Ectodermal cell (in vitro differentiated cells): ENCODE data around the gene DMBX1.

Experiments used
- H3K27ac ChIP-seq: 2 replicates; pipeline ENCODE4 v1.7.0; 2013; ENCODE audit warnings: mild to moderate bottlenecking, low read depth, low read length; ENCODE audit not compliant: insufficient read depth, poor library complexity, severe bottlenecking
- H3K27me3 ChIP-seq: 2 replicates; pipeline ENCODE4 v1.7.0; 2013; ENCODE audit warnings: mild to moderate bottlenecking, low read length; ENCODE audit not compliant: insufficient read depth, control insufficient read depth, poor library complexity, severe bottlenecking
- H3K36me3 ChIP-seq: one replicate; pipeline ENCODE4 v1.7.0; 2013; ENCODE audit warnings: low read length; ENCODE audit not compliant: control insufficient read depth, insufficient read depth
- H3K4me1 ChIP-seq: one replicate; pipeline ENCODE4 v1.7.0; 2013; ENCODE audit warnings: low read length; ENCODE audit not compliant: control insufficient read depth, insufficient read depth
- H3K4me3 ChIP-seq: 2 replicates; pipeline ENCODE4 v1.7.0; 2013; ENCODE audit warnings: low read depth, low read length, control low read depth; ENCODE audit not compliant: insufficient read depth
- H3K9me3 ChIP-seq: 2 replicates; pipeline ENCODE4 v1.7.0; 2013; ENCODE audit warnings: mild to moderate bottlenecking, low read length, moderate library complexity; ENCODE audit not compliant: control insufficient read depth
- WGBS, 2 experiments: methylation state at CpG; one replicate each; pipeline ENCODE4 v1.1.7; 2013; ENCODE audit warnings: missing lambda C conversion rate in 2 of 2; 5-methylcytosine and 5-hydroxymethylcytosine counted together

Gene DMBX1

DNA sequence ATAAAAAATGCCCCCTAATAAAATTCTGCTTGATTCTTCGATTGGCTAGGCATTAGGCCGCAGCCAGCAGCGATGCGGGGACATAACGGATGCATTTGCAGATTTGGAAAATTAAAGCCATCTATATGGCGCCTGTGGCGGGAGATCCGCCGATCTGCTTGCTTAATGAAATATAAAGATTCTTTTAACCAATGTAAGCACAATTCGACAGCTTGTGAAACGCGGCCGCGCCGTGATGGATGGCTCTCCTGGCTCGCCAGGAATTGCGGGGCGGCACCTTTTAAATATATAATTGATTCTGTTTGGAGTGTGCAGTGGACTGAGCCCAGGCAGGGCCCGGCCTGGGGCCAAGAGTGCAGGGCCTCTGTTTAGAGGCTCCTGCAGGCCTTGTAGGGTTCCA, 8.0 kb downstream of the DMBX1 start:
- WGBS, 2 experiments: 96% methylated on average over 19 of the region's 19 CpGs
- Histone ChIP-seq H3K4me3 (no peak overlapping the region), H3K27me3 (peaks cover 42% of the 10 kb centered on the region), H3K36me3 (no peaks in the 10 kb centered on the region), H3K27ac (no peak overlapping the region), H3K9me3 (no peaks in the 10 kb centered on the region), H3K4me1 (peaks cover 12% of the 10 kb centered on the region)

DNA sequence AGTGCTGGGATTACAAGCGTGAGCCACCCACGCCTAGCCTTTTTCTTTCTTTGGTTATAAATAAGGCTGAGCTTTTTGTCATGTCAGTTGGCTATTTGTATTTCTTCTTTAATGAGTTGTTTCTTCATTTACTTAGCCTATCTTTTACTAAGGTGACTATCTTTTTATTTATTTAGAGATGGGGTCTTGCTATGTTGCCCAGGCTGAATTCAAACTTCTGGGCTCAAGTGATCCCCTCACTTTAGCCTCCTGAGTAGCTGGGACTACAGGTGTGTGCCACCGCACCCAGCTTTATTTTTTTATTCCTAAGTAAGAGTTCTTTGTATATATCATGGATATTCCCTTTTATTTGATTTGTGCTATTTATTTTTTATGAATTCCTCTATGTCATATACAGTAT, 11.9 kb downstream of the DMBX1 start:
- Histone ChIP-seq H3K4me1 (peaks cover 3% of the 10 kb centered on the region), H3K36me3 (no peaks in the 10 kb centered on the region), H3K27ac (no peak overlapping the region), H3K4me3 (no peak overlapping the region), H3K27me3 (peaks cover 4% of the 10 kb centered on the region), H3K9me3 (no peaks in the 10 kb centered on the region)
- WGBS, 2 experiments: 89 to 96% methylated on average over 2 to 3 of the region's 3 CpGs

DNA sequence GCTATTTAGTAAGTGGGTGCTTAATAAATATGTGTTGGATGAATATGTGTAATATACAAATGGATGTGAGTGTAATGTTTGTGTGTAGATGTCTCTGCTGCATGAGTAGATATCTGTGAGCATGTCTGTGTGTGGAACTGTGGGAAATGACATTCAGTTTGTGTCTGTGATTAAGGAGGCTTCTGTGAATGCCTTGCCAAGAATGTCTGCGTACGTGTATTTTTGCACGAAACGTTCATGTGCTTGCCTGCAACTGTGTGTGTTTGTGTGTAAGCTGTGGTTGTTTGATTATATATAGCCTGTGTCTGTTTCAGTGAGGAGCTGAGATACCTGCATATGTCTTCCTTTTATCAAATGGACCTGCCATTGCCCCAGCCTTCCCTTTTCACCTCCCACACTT, 13.8 kb downstream of the DMBX1 start:
- 93 to 94% methylated on average over 4 of the region's 4 CpGs for WGBS, 2 experiments
- Histone ChIP-seq H3K4me1 (peaks cover 3% of the 10 kb centered on the region), H3K27ac (no peak overlapping the region), H3K4me3 (no peak overlapping the region), H3K36me3 (no peaks in the 10 kb centered on the region), H3K9me3 (no peaks in the 10 kb centered on the region), H3K27me3 (peaks cover 4% of the 10 kb centered on the region)

DNA sequence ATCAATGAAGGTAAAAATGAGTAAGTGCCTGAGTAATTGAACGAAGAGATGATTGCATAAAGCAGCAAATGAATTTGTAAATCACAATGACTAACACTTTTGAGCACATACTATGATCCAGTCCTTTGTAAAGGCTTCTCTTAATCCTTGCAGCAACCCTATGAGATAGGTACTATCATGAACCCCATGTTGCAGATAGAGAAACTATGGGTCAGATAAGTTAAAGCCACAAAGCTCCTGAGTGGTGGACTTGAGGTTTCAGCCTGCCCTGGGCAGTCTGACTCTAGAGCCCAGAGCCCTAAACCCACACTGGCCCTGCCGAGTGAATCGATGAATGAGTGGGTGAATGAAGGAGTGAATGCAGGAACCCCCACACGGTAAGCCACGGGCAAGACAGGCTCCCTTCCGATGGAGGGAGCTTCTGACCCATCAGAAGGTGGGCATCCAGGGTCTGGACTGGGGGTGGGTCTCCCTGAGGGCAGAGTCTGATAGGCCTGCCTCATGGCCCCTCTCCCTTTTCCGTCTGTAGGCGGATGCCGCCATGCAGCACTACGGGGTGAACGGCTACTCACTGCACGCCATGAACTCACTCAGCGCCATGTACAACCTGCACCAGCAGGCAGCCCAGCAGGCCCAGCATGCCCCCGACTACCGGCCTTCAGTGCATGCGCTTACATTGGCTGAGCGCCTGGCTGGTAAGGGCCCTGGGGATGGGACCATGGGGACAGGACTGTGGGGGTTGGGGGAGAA, 17.0 kb downstream of the DMBX1 start:
- 89 to 90% methylated on average over 17 of the region's 17 CpGs for WGBS, 2 experiments
- no peaks in the 10 kb centered on the region for H3K9me3 ChIP-seq
- no peaks in the 10 kb centered on the region for H3K4me1 ChIP-seq
- no peaks in the 10 kb centered on the region for H3K27me3 ChIP-seq
- no peak overlapping the region for H3K27ac ChIP-seq
- H3K4me3 ChIP-seq: no peak overlapping the region
- no peaks in the 10 kb centered on the region for H3K36me3 ChIP-seq

DNA sequence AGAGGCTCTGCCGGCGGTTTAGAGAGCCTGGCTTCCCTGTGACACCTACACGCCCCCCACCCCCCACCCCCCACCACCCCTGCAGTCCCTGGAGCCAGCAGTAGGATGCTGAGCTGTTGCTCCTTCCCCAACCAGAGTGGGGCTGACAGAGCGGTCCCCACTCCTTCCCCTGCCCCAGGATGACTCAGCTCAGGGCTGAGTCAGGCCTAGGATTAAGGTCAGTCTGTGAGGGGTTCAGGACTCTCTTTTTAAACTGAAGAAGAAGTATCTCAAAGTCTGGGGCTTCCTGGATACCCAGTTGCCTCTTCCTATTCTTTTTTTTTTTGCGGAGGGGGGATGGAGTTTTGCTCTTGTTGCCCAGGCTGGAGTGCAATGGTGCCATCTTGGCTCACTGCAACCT, 19.1 kb downstream of the DMBX1 start:
- Histone ChIP-seq H3K36me3 (no peaks in the 10 kb centered on the region), H3K4me3 (no peak overlapping the region), H3K27me3 (no peaks in the 10 kb centered on the region), H3K4me1 (no peaks in the 10 kb centered on the region), H3K9me3 (no peaks in the 10 kb centered on the region), H3K27ac (no peak overlapping the region)
- 70% methylated on average over 5 of the region's 5 CpGs for WGBS, 2 experiments

DNA sequence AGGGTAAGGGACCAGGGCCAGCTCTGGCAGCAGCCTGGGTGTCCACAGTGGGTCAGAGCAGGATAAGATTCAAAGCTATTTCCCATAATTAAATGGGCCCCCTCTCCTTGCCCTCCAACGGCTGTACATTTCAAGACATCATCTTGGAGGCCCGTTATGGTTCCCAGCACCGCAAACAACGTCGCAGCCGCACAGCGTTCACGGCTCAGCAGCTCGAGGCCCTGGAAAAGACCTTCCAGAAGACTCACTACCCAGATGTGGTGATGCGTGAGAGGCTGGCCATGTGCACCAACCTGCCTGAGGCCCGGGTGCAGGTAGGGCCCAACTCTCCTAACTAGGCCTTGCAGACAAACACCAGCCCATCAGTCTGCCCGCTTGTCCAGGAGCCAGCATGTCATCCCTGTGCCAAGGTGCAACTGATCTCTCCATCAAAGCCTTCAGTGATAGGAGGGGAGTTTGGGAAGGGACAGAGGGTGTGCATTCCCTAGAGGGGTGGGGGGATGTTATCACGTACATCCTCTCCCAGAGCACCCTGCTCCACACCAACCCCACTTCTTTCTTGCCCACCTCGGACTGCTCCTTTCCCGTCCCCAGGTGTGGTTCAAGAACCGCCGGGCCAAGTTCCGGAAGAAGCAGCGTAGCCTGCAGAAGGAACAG, 20.8 kb downstream of the DMBX1 start:
- H3K9me3 ChIP-seq: no peaks in the 10 kb centered on the region
- no peaks in the 10 kb centered on the region for H3K36me3 ChIP-seq
- H3K4me1 ChIP-seq: no peaks in the 10 kb centered on the region
- H3K4me3 ChIP-seq: no peak overlapping the region
- peaks cover 1% of the 10 kb centered on the region for H3K27me3 ChIP-seq
- H3K27ac ChIP-seq: no peak overlapping the region
- 95 to 96% methylated on average over 18 to 19 of the region's 19 CpGs for WGBS, 2 experiments

DNA sequence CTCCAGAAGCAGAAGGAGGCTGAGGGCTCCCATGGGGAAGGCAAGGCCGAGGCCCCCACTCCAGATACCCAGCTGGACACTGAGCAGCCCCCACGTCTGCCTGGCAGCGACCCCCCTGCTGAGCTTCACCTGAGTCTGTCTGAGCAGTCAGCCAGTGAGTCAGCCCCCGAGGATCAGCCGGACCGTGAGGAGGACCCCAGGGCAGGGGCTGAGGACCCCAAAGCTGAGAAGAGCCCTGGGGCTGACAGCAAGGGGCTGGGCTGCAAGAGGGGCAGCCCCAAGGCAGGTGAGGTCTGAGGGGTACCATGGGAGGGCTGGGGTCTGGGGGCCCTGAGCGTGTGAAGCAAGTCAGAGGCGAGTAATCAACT, 21.3 kb downstream of the DMBX1 start:
- Histone ChIP-seq H3K9me3 (no peaks in the 10 kb centered on the region), H3K27ac (no peak overlapping the region), H3K27me3 (peaks cover 7% of the 10 kb centered on the region), H3K4me3 (no peak overlapping the region), H3K36me3 (no peaks in the 10 kb centered on the region), H3K4me1 (peaks cover 2% of the 10 kb centered on the region)
- 73 to 75% methylated on average over 8 of the region's 8 CpGs for WGBS, 2 experiments

DNA sequence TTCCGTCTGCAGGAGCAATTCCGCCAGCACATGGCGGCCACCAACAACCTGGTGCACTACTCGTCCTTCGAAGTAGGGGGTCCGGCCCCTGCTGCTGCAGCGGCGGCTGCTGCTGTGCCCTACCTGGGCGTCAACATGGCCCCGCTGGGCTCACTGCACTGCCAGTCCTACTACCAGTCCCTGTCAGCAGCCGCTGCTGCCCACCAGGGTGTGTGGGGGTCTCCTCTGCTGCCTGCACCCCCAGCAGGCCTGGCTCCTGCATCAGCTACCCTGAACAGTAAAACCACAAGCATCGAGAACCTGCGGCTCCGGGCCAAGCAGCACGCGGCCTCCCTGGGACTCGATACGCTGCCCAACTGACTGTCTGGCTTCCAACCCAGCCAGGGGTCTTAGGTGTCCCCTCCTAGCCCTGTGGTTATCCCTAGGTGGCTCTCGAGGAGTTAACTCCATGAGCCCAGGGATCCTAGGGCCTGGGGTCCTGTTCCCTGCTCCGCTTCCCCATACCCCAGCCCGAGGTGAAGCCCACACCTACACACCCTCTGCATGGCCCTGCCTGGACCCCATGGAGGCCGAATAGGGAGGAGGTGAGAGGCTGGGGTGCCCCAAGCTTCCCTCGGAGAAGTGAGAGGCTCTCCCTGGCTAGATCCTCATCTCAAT, 22.6 kb downstream of the DMBX1 start:
- H3K27me3 ChIP-seq: peaks cover 19% of the 10 kb centered on the region
- H3K9me3 ChIP-seq: no peaks in the 10 kb centered on the region
- no peaks in the 10 kb centered on the region for H3K36me3 ChIP-seq
- 89 to 91% methylated on average over 23 of the region's 23 CpGs for WGBS, 2 experiments
- H3K4me1 ChIP-seq: peaks cover 15% of the 10 kb centered on the region
- no peak overlapping the region for H3K27ac ChIP-seq
- H3K4me3 ChIP-seq: no peak overlapping the region

DNA sequence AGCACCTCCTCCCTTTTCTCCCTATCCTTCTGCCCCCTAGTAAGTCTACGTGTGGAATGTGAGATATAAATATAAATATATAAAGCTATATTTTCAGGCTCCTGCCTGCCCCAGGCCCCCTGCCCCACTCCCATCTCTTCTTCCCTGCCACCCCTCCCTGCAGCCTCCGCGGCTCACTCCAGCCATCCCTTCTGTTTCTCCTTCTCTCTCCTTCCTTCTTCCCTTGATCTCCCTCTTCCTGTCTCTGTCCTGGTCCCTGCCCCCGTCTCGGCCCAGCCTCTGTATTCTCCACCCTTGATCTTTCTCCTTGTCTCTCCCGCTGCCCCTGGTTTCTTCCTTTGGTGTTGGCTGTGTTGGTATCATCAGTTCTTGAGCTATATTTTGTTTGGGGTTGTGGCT, 23.2 kb downstream of the DMBX1 start:
- peaks cover 20% of the 10 kb centered on the region for H3K4me1 ChIP-seq
- no peak overlapping the region for H3K27ac ChIP-seq
- no peaks in the 10 kb centered on the region for H3K36me3 ChIP-seq
- WGBS, 2 experiments: 69 to 75% methylated on average over 4 to 5 of the region's 6 CpGs
- H3K27me3 ChIP-seq: peaks cover 24% of the 10 kb centered on the region
- H3K4me3 ChIP-seq: no peak overlapping the region
- no peaks in the 10 kb centered on the region for H3K9me3 ChIP-seq

DNA sequence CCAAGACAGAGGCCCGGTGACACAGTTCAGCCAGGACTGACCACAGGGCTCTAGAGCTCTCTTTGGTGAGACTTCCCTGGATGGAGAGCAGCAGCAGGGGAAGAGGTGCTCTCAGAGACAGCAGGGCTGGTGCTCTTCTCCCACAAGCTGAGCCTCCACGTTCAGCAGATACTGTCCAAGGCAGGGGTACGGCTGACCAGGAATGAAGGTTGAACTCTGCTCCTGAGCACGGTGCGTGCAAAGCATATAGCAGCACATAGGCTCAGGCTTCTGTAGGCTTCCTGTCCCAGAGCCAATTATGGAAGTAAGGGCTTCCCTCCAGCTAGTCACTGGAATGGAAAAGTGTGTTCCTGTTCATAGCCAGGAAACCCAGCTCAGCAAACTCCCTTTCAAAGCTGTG, 23.9 kb downstream of the DMBX1 start:
- no peak overlapping the region for H3K4me3 ChIP-seq
- H3K4me1 ChIP-seq: peaks cover 27% of the 10 kb centered on the region
- peaks cover 30% of the 10 kb centered on the region for H3K27me3 ChIP-seq
- no peaks in the 10 kb centered on the region for H3K9me3 ChIP-seq
- H3K36me3 ChIP-seq: no peaks in the 10 kb centered on the region
- WGBS, 2 experiments: 76 to 77% methylated on average over 5 of the region's 5 CpGs
- no peak overlapping the region for H3K27ac ChIP-seq
